ENCODE measurements around the gene FYB1. TPM values are rescaled to one million over a fixed set of nuclear protein-coding genes. Genes with fewer than 3 reads are reported as not detected.

The FYB1 gene
- total and polyA plus RNA-seq, 2 of the 8 experiments (the other 6 are each of a cell fraction or from before 2014, with no cell fraction given), result not detected

DNA sequence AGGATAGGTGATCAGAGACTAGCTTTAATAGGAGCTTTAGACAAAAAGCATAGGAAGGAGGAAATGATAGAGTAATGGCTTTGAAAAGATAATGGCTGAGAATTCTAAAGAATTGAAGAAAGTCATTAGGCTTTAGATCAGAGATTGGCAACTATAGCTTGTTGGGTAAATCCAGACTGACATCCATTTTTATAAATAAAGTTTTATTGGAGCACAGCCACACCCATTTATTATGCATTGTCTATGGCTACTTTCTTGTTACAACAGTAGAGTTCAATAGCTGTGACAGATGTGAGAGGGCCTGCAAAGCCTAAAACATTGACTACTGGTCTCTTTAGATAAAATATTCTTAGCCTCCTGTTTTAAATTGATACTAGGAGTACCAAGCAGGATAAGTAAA is 40.7 kb upstream of the FYB1 start (continued):
- TF ChIP-seq, protein P1, sequence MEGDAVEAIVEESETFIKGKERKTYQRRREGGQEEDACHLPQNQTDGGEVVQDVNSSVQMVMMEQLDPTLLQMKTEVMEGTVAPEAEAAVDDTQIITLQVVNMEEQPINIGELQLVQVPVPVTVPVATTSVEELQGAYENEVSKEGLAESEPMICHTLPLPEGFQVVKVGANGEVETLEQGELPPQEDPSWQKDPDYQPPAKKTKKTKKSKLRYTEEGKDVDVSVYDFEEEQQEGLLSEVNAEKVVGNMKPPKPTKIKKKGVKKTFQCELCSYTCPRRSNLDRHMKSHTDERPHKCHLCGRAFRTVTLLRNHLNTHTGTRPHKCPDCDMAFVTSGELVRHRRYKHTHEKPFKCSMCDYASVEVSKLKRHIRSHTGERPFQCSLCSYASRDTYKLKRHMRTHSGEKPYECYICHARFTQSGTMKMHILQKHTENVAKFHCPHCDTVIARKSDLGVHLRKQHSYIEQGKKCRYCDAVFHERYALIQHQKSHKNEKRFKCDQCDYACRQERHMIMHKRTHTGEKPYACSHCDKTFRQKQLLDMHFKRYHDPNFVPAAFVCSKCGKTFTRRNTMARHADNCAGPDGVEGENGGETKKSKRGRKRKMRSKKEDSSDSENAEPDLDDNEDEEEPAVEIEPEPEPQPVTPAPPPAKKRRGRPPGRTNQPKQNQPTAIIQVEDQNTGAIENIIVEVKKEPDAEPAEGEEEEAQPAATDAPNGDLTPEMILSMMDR (IDR thresholded peaks at IDR 0.05; ENCODE audit: control extremely low read depth in 1 of 3, insufficient read depth in 1 of 3, low read depth in 1 of 3, low read length in 3 of 3), result no peak
- no peak for TF ChIP-seq MAFK (IDR thresholded peaks at IDR 0.05; ENCODE audit: low read depth, low read length)
- no peak for TF ChIP-seq CBX8 (IDR thresholded peaks at IDR 0.05; ENCODE audit: borderline replicate concordance, low read depth, low read length)
- TF ChIP-seq BCL11A (IDR thresholded peaks at IDR 0.05; ENCODE audit: low read depth in 2 of 2, low read length in 2 of 2), result no peak
- TF ChIP-seq EGR1 (IDR thresholded peaks at IDR 0.05; ENCODE audit: borderline replicate concordance, low read depth, low read length), result no peak
- TF ChIP-seq BACH1 (IDR thresholded peaks at IDR 0.05; ENCODE audit: low read length), result no peak

Measured in H1 (cell line).